Measurements from ENCODE around the gene RAB1A. TPM values are rescaled to one million over a fixed set of nuclear protein-coding genes. Genes with fewer than 3 reads are reported as not detected.
"Not testable (repeated sequence)": the region's sequence is repeated elsewhere in the genome, so short reads cannot be mapped to it uniquely, and the experiment has no call there.

The RAB1A gene
- total and polyA plus RNA-seq, 9 of the 15 experiments (the other 6 are each of a cell fraction or from before 2014, with no cell fraction given): 43.8 to 163 (median 67.7) TPM

DNA sequence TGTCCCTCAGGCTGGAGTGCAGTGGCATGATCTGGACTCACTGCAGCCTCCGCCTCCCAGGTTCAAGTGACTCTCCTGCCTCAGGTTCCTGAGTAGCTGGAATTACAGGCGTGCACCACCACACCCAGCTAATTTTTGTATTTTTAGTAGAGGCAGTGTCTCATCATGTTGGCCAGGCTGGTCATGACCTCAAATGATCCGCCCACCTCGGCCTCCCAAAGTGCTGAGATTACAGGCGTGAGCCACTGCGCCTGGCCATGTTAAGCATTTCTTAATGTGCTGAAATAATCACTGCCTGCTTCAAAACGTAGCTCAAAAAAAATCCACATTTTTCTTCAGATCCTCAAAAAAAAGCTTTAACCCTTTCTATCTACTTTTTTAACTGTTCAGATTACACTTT is 4.4 kb downstream of the RAB1A start:
- H3K27ac ChIP-seq (ENCODE audit: extremely low read depth, low read depth, low read length); FAIRE-seq; ATAC-seq; H3K4me2 ChIP-seq (ENCODE audit: insufficient read depth, low read length); H3K27me3 ChIP-seq (ENCODE audit: control insufficient read depth in 2 of 2, insufficient read depth in 2 of 2, low read length in 2 of 2); BruUV-seq (replicated peaks); H2AFZ ChIP-seq (ENCODE audit: low read depth, low read length); H3K9me3 ChIP-seq (replicated peaks; ENCODE audit: control insufficient read depth, insufficient read depth, low read depth, low read length); intact Hi-C loops (cut with micrococcal nuclease); H3K36me3 ChIP-seq (ENCODE audit: control insufficient read depth, insufficient read depth, low read length); H3K9ac ChIP-seq (ENCODE audit: insufficient read depth in 1 of 2, low read depth in 2 of 2, low read length in 2 of 2); CTCF ChIA-PET (ENCODE audit: low intra/inter-chr PET ratio); in situ Hi-C loops (cut with MboI); H3K4me3 ChIP-seq; H3K9me1 ChIP-seq (ENCODE audit: control insufficient read depth, insufficient read depth, low read length); TF ChIP-seq NR2C1 (IDR thresholded peaks at IDR 0.05): not testable (repeated sequence)
- Histone ChIP-seq H4K20me1 (replicated peaks; ENCODE audit: control insufficient read depth, insufficient read depth, low read length) (peaks cover 21% of the 10 kb centered on the region), H3K79me2 (ENCODE audit: control insufficient read depth, insufficient read depth, low read length) (peaks cover 94% of the 10 kb centered on the region), H3K4me1 (replicated peaks in 1 of 2; ENCODE audit: control insufficient read depth in 2 of 2, insufficient read depth in 2 of 2, low read length in 2 of 2) (peaks cover 12 to 23% of the 10 kb centered on the region in 2 experiments; a peak in 4 of 5 replicates)
- 22% methylated on average over 7 of the region's 7 CpGs for WGBS (ENCODE audit: insufficient coverage, low coverage, missing lambda C conversion rate)
- DNase-seq (ENCODE audit: extremely low read depth in 1 of 4, low spot score in 3 of 4): peak in 1 of 4 experiments; percentile 48
- 0 out of 2 replicates have a peak, but pooled peaks have one; percentile 37 for TF ChIP-seq NR2C1 (tag; IDR thresholded peaks at IDR 0.05)
- peak in 1 of 2 experiments; percentile 25; a peak in 1 of 4 replicates for TF ChIP-seq RCOR1 (IDR thresholded peaks at IDR 0.05; ENCODE audit: borderline replicate concordance in 1 of 2, low read depth in 2 of 2, low read length in 2 of 2)
- 0 out of 2 replicates have a peak, but pooled peaks have one; percentile 49 for TF ChIP-seq PHF21A (IDR thresholded peaks at IDR 0.05; ENCODE audit: borderline replicate concordance, low read depth)
- peak; percentile 54 to 69; a peak in 3 of 4 replicates for TF ChIP-seq KDM1A (IDR thresholded peaks at IDR 0.05)
- peak; percentile 56 for TF ChIP-seq EGR1 (conservative IDR thresholded peaks at IDR 0.05)
- POLR2A ChIA-PET: interaction anchor here (0.6 to 1.7 kb wide), 5 partner anchors 11 to 100 kb away, joined by 3 to 4 read pairs (median 3); no protein-coding TSS in a partner anchor

DNA sequence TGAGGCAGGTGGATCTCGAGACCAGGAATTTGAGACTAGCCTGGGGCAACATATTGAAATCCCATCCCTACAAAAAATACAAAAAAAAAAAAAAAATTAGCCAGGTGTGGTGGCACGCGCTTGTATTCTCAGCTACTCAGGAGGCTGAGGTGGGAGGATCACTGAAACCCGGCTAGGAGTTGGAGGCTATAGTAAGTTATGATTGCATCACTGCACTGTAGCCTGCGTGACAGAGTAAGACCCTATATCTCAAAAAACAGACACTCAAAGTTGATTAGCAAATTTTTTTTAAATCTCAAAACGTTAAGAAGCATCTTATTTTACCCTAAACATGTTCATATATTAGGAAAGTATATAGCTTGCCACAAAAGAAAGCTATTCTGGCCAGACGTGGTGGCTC is 7.6 kb downstream of the RAB1A start:
- Histone ChIP-seq H3K4me1 (replicated peaks in 1 of 2; ENCODE audit: control insufficient read depth in 2 of 2, insufficient read depth in 2 of 2, low read length in 2 of 2) (peaks cover 5 to 20% of the 10 kb centered on the region in 2 experiments; a peak in 4 of 5 replicates), H3K36me3 (ENCODE audit: control insufficient read depth, insufficient read depth, low read length) (peaks cover 10% of the 10 kb centered on the region; the same call in 2 of the 3 replicates), H3K4me2 (ENCODE audit: insufficient read depth, low read length) (no peak overlapping the region), H2AFZ (ENCODE audit: low read depth, low read length) (no peak overlapping the region), H3K9ac (ENCODE audit: insufficient read depth in 1 of 2, low read depth in 2 of 2, low read length in 2 of 2) (no peak overlapping the region), H3K9me1 (ENCODE audit: control insufficient read depth, insufficient read depth, low read length) (no peaks in the 10 kb centered on the region), H3K27ac (ENCODE audit: extremely low read depth, low read depth, low read length) (no peak overlapping the region), H3K9me3 (replicated peaks; ENCODE audit: control insufficient read depth, insufficient read depth, low read depth, low read length) (no peaks in the 10 kb centered on the region), H3K27me3 (ENCODE audit: control insufficient read depth in 2 of 2, insufficient read depth in 2 of 2, low read length in 2 of 2) (no peaks in the 10 kb centered on the region), H4K20me1 (replicated peaks; ENCODE audit: control insufficient read depth, insufficient read depth, low read length) (peaks cover 17% of the 10 kb centered on the region), H3K4me3 (no peak overlapping the region), H3K79me2 (ENCODE audit: control insufficient read depth, insufficient read depth, low read length) (peaks cover 99% of the 10 kb centered on the region)
- 53% methylated on average over 5 of the region's 7 CpGs for WGBS (ENCODE audit: insufficient coverage, low coverage, missing lambda C conversion rate)
- DNase-seq (ENCODE audit: extremely low read depth in 1 of 4, low spot score in 3 of 4) (no peak), ATAC-seq (peak; percentile 21; the same call in 1 of the 3 replicates), FAIRE-seq (no peak)
- ChIA-PET CTCF (ENCODE audit: low intra/inter-chr PET ratio) (no interaction called here), POLR2A (interaction anchor here (0.6 to 1.8 kb wide), 5 partner anchors 10 to 116 kb away, joined by 3 to 9 read pairs (median 3); no protein-coding TSS in a partner anchor)
- in situ Hi-C loops (cut with MboI) (no loop called here), intact Hi-C loops (cut with micrococcal nuclease) (no loop called here)
- BruUV-seq (replicated peaks): no TSS peak
- no peak for TF ChIP-seq HIVEP1 (CRISPR knock-in tag; IDR thresholded peaks at IDR 0.05)
- TF ChIP-seq, protein P1, sequence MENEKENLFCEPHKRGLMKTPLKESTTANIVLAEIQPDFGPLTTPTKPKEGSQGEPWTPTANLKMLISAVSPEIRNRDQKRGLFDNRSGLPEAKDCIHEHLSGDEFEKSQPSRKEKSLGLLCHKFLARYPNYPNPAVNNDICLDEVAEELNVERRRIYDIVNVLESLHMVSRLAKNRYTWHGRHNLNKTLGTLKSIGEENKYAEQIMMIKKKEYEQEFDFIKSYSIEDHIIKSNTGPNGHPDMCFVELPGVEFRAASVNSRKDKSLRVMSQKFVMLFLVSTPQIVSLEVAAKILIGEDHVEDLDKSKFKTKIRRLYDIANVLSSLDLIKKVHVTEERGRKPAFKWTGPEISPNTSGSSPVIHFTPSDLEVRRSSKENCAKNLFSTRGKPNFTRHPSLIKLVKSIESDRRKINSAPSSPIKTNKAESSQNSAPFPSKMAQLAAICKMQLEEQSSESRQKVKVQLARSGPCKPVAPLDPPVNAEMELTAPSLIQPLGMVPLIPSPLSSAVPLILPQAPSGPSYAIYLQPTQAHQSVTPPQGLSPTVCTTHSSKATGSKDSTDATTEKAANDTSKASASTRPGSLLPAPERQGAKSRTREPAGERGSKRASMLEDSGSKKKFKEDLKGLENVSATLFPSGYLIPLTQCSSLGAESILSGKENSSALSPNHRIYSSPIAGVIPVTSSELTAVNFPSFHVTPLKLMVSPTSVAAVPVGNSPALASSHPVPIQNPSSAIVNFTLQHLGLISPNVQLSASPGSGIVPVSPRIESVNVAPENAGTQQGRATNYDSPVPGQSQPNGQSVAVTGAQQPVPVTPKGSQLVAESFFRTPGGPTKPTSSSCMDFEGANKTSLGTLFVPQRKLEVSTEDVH (IDR thresholded peaks at IDR 0.05; ENCODE audit: low read depth, partially characterized antibody): no peak
- TF ChIP-seq RBM22 (IDR thresholded peaks at IDR 0.05; ENCODE audit: low read depth, low read length, poor library complexity, severe bottlenecking): no peak
- no peak for TF ChIP-seq FOXA1 (IDR thresholded peaks at IDR 0.05; ENCODE audit: borderline replicate concordance)
- no peak for TF ChIP-seq KDM2B (CRISPR knock-in tag; IDR thresholded peaks at IDR 0.05)
- TF ChIP-seq CREB3 (tag; conservative IDR thresholded peaks at IDR 0.05; ENCODE audit: low read depth): no peak

Data from K562 (cell line).